Loucy (cell line): ENCODE measurements around the gene FITM1.

Experiments
- H2AFZ ChIP-seq: fragments of 200-600 bp; sonication (generic); 2 replicates; pipeline ENCODE4 v1.6.0; 2016; ENCODE audit warnings: antibody characterized with exemption, mild to moderate bottlenecking, low read length, moderate library complexity
- H3F3A ChIP-seq: fragments of 200-600 bp; 2 replicates; pipeline ENCODE4 v1.6.0; 2016; ENCODE audit warnings: antibody characterized with exemption, low read depth, mild to moderate bottlenecking
- H3K27me3 ChIP-seq: fragments of 200-600 bp; sonication (generic); 2 replicates; pipeline ENCODE4 v1.6.1; 2014; ENCODE audit warnings: low read length, mild to moderate bottlenecking; ENCODE audit not compliant: insufficient read depth, poor library complexity, severe bottlenecking
- H3K36me3 ChIP-seq: fragments of 200-600 bp; sonication (generic); 2 replicates; pipeline ENCODE4 v1.6.1; 2016; ENCODE audit warnings: low read length; ENCODE audit not compliant: insufficient read depth
- H3K4me1 ChIP-seq: fragments of 200-600 bp; sonication (generic); 2 replicates; pipeline ENCODE4 v1.5.1; 2014; ENCODE audit warnings: low read length, mild to moderate bottlenecking; ENCODE audit not compliant: insufficient read depth, poor library complexity, severe bottlenecking
- H3K4me2 ChIP-seq: fragments of 200-600 bp; sonication (generic); 2 replicates; pipeline ENCODE4 v1.6.0; 2014; ENCODE audit warnings: antibody characterized with exemption, low read length, low read depth, mild to moderate bottlenecking; ENCODE audit not compliant: poor library complexity, severe bottlenecking
- H3K4me3 ChIP-seq: fragments of 200-600 bp; sonication (generic); 2 replicates; pipeline ENCODE4 v1.5.1; 2014; ENCODE audit warnings: low read length, mild to moderate bottlenecking, mixed read lengths; ENCODE audit not compliant: poor library complexity, severe bottlenecking
- H3K79me2 ChIP-seq: fragments of 200-600 bp; sonication (generic); 2 replicates; pipeline ENCODE4 v1.6.1; 2014; ENCODE audit warnings: low read length; ENCODE audit not compliant: insufficient read depth
- H3K9ac ChIP-seq: fragments of 200-600 bp; sonication (generic); 2 replicates; pipeline ENCODE4 v1.6.0; 2014; ENCODE audit warnings: mild to moderate bottlenecking, low read depth, low read length, moderate library complexity; ENCODE audit not compliant: poor library complexity, severe bottlenecking
- H3K9me2 ChIP-seq: fragments of 200-600 bp; sonication (generic); replicated peaks from 2 replicates; pipeline ENCODE4 v1.6.1; 2016; ENCODE audit warnings: low read depth, low read length, mixed read lengths
- H3K9me3 ChIP-seq: fragments of 200-600 bp; sonication (generic); 2 replicates; pipeline ENCODE4 v1.6.1; 2014; ENCODE audit warnings: mild to moderate bottlenecking, antibody characterized with exemption, low read length, low read depth; ENCODE audit not compliant: insufficient read depth
- H4K20me1 ChIP-seq: fragments of 200-600 bp; sonication (generic); 2 replicates; pipeline ENCODE4 v1.6.0; 2014; ENCODE audit warnings: antibody characterized with exemption, low read length, mild to moderate bottlenecking; ENCODE audit not compliant: insufficient read depth, poor library complexity, severe bottlenecking
- EZH2phosphoT487 ChIP-seq: fragments of 200-600 bp; IDR thresholded peaks from 2 replicates; pipeline ENCODE4 v1.6.1; 2018; ENCODE audit warnings: antibody characterized with exemption, mild to moderate bottlenecking, moderate library complexity, borderline replicate concordance
- TF ChIP-seq, protein P1 (sequence below): fragments of 200-600 bp; sonication (generic); conservative IDR thresholded peaks from 2 replicates; pipeline ENCODE4 v1.5.1; 2014; ENCODE audit warnings: mild to moderate bottlenecking, antibody characterized with exemption, low read length

Gene FITM1

DNA sequence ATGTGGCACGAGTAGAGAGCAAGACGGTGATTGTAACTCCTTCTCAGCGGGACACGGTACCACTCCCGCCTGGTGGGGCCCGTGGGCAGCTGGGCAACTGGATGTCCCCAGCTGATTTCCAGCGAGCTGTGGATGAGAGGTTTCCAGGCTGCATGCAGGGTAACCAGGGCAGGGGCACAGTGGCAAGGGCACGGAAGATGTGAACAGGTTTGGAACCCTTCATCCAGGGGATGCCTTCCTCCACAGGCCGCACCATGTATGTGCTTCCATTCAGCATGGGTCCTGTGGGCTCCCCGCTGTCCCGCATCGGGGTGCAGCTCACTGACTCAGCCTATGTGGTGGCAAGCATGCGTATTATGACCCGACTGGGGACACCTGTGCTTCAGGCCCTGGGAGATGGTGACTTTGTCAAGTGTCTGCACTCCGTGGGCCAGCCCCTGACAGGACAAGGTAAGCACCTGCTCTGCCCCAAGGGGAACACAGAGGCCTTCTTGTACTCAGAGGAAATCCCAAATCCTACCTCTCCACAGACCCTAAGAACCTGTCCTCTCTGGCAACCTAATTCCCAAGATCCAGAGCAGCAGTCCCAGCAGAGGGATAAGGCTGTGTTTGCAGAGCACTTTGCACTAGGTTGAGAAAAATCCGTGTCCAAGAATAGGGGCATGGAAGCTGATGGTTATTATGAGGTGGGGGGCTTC lies 32.1 kb upstream of the FITM1 start:
- H3K79me2 ChIP-seq: peaks cover 25% of the 10 kb centered on the region
- no peaks in the 10 kb centered on the region for H3K9me3 ChIP-seq
- H3F3A ChIP-seq: no peaks in the 10 kb centered on the region; the same call in 1 of the 2 replicates
- no peak overlapping the region for H3K9ac ChIP-seq
- H3K4me2 ChIP-seq: no peak overlapping the region
- no peak for TF ChIP-seq EZH2phosphoT487
- TF ChIP-seq, protein P1, sequence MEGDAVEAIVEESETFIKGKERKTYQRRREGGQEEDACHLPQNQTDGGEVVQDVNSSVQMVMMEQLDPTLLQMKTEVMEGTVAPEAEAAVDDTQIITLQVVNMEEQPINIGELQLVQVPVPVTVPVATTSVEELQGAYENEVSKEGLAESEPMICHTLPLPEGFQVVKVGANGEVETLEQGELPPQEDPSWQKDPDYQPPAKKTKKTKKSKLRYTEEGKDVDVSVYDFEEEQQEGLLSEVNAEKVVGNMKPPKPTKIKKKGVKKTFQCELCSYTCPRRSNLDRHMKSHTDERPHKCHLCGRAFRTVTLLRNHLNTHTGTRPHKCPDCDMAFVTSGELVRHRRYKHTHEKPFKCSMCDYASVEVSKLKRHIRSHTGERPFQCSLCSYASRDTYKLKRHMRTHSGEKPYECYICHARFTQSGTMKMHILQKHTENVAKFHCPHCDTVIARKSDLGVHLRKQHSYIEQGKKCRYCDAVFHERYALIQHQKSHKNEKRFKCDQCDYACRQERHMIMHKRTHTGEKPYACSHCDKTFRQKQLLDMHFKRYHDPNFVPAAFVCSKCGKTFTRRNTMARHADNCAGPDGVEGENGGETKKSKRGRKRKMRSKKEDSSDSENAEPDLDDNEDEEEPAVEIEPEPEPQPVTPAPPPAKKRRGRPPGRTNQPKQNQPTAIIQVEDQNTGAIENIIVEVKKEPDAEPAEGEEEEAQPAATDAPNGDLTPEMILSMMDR: no peak
- no peaks in the 10 kb centered on the region; the same call in 1 of the 2 replicates for H3K36me3 ChIP-seq
- no peaks in the 10 kb centered on the region for H3K9me2 ChIP-seq
- H4K20me1 ChIP-seq: no peaks in the 10 kb centered on the region
- no peaks in the 10 kb centered on the region for H3K27me3 ChIP-seq
- H3K4me1 ChIP-seq: peaks cover 14% of the 10 kb centered on the region
- no peak overlapping the region for H2AFZ ChIP-seq
- no peak overlapping the region for H3K4me3 ChIP-seq

DNA sequence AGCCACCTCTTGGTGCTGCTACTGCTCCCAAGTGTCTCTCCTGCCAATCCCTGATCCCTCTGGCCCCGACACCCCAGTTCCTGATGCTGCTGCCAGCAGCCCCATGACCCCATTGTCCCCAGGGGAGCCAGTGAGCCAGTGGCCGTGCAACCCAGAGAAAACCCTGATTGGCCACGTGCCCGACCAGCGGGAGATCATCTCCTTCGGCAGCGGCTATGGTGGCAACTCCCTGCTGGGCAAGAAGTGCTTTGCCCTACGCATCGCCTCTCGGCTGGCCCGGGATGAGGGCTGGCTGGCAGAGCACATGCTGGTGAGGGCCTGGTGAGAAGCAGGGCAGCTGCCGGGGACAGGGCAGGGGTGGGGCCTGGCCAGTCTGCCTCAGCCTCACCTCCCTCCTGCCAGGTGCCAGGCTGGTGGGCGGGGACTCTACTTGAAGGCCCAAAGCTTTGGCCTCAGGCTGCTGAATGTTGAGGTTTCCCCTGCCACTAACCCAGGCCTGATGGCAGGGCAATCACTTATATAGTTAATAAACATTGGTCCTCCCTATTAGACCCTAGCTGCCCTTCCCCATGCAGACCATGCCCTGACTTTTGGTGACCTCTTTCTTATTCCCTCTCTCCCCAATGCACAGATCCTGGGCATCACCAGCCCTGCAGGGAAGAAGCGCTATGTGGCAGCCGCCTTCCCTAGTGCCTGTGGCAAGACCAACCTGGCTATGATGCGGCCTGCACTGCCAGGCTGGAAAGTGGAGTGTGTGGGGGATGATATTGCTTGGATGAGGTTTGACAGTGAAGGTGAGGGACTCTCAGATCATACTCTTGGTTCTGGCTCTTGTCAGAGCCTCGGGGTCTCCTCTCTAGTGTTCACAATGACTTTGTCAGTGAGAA lies 31.3 kb upstream of the FITM1 start:
- no peak overlapping the region for H3K9ac ChIP-seq
- no peak overlapping the region for H3K4me2 ChIP-seq
- H3K36me3 ChIP-seq: no peaks in the 10 kb centered on the region; the same call in 1 of the 2 replicates

DNA sequence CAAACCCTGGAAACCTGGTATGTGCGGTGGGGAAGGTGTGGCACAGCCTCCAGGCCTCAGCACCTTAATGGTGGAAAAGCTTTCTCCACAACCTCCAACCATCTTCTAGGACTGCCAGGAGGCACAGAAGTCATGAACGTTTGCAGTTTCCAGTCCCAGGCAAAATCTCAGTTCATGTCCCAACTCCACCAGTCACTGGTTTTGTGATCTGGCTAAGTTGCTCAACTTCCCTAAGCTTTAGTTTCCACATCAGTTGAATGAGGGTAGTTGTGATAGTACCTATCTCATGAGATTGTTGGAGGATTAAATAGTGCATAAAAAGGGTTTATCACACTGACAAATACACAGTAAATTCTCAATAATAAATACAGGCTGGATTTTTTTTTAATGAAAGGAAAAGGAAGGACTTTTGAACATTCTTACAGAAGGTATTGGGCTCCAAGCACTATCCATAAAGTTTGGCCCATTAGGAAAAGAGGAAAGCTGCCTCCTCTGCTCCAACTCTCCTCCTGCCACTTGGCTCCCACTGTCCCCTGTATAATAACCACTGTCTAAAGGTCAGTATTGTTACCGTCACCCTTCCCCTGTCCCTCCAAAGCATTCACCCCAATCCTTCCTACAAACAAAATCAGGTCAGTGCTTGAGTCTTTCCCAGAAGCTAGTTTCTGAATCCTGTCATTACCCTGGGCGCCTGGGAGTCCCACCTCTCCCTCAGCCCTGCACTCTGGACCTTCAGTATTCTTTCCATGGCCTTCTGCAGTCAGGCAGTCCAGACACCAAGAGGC lies 30.1 kb upstream of the FITM1 start:
- no peak for TF ChIP-seq EZH2phosphoT487
- TF ChIP-seq, protein P1: no peak
- no peaks in the 10 kb centered on the region for H3K27me3 ChIP-seq
- no peaks in the 10 kb centered on the region for H4K20me1 ChIP-seq
- no peak overlapping the region for H3K4me2 ChIP-seq
- H3K4me1 ChIP-seq: peaks cover 10% of the 10 kb centered on the region
- H3K4me3 ChIP-seq: no peak overlapping the region
- H3K79me2 ChIP-seq: peaks cover 15% of the 10 kb centered on the region; the same call in 1 of the 2 replicates
- H3K9ac ChIP-seq: no peak overlapping the region
- no peaks in the 10 kb centered on the region for H3F3A ChIP-seq
- no peaks in the 10 kb centered on the region for H3K9me2 ChIP-seq
- no peaks in the 10 kb centered on the region for H3K9me3 ChIP-seq
- no peaks in the 10 kb centered on the region; the same call in 1 of the 2 replicates for H3K36me3 ChIP-seq
- H2AFZ ChIP-seq: no peak overlapping the region

More for the DNA sequence above, 31.3 kb upstream of the FITM1 start:
- peaks cover 24% of the 10 kb centered on the region for H3K79me2 ChIP-seq
- no peak overlapping the region for H2AFZ ChIP-seq
- no peaks in the 10 kb centered on the region for H3K27me3 ChIP-seq
- H3F3A ChIP-seq: no peaks in the 10 kb centered on the region; the same call in 1 of the 2 replicates
- no peak for TF ChIP-seq EZH2phosphoT487
- TF ChIP-seq, protein P1: no peak
- H3K9me3 ChIP-seq: no peaks in the 10 kb centered on the region
- H3K9me2 ChIP-seq: no peaks in the 10 kb centered on the region
- H4K20me1 ChIP-seq: no peaks in the 10 kb centered on the region
- H3K4me1 ChIP-seq: peaks cover 10% of the 10 kb centered on the region
- H3K4me3 ChIP-seq: no peak overlapping the region
